ENCODE measurements around the gene CYLD. TPM values are rescaled to one million over a fixed set of nuclear protein-coding genes. Genes with fewer than 3 reads are reported as not detected.

Gene CYLD
- total and polyA plus RNA-seq, 2 experiments from 2014 or later, result 6.9 to 30.9 TPM

GRCh38 chr16:50771366-50771765 is 29.5 kb downstream of the CYLD start (continued):
- TF ChIP-seq ZNF462 (CRISPR knock-in tag; IDR thresholded peaks at IDR 0.05) (no peak), ETS1 (IDR thresholded peaks at IDR 0.05) (no peak), CREB1 (CRISPR knock-in tag; IDR thresholded peaks at IDR 0.05; ENCODE audit: low read depth) (no peak)

- Histone ChIP-seq H3K9me2 (ENCODE audit: insufficient read depth) (no peaks in the 10 kb centered on the region), H3F3A (replicated peaks; ENCODE audit: low read depth) (no peaks in the 10 kb centered on the region), H3K27me3 (ENCODE audit: insufficient read depth) (no peaks in the 10 kb centered on the region), H3K4me1 (ENCODE audit: insufficient read depth) (no peaks in the 10 kb centered on the region), H3K27ac (ENCODE audit: low read depth) (no peak overlapping the region), H3K36me3 (ENCODE audit: insufficient read depth) (no peaks in the 10 kb centered on the region), H3K4me3 (no peak overlapping the region), H2AFZ (no peak overlapping the region), H4K20me1 (replicated peaks; ENCODE audit: insufficient read depth) (no peaks in the 10 kb centered on the region), H3K4me2 (no peak overlapping the region), H3K79me2 (replicated peaks; ENCODE audit: insufficient read depth) (no peaks in the 10 kb centered on the region; the same call in 1 of the 2 replicates)
- Mint-ChIP-seq H3K27me3 (ENCODE audit: insufficient read depth, low read depth, poor library complexity) (no peaks in the 10 kb centered on the region), H3K4me1 (no peaks in the 10 kb centered on the region), H3K27ac (no peak overlapping the region), H3K36me3 (ENCODE audit: low read depth) (no peaks in the 10 kb centered on the region), H3K4me3 (no peak overlapping the region), H3K9me3 (no peaks in the 10 kb centered on the region)
- DNase-seq (ENCODE audit: low spot score) (no peak), ATAC-seq (no peak)
- TF ChIP-seq STAT1 (IDR thresholded peaks at IDR 0.05; ENCODE audit: unreplicated experiment), result no peak
- TF ChIP-seq ZNF114 (CRISPR knock-in tag; IDR thresholded peaks at IDR 0.05), result no peak
- TF ChIP-seq JUNB (IDR thresholded peaks at IDR 0.05; ENCODE audit: unreplicated experiment), result no peak
- no peak for TF ChIP-seq ZNF462 (CRISPR knock-in tag; IDR thresholded peaks at IDR 0.05)
- TF ChIP-seq POLR2AphosphoS5 (IDR thresholded peaks at IDR 0.05; ENCODE audit: low read depth), result no peak
- TF ChIP-seq EZH2phosphoT487 (IDR thresholded peaks at IDR 0.05; ENCODE audit: unreplicated experiment), result no peak
Observed at GRCh38 chr16:50774405-50774804, 32.5 kb downstream of the CYLD start.

Measured in GM23338 (cell line).